ENCODE data around the gene ORC4.

DNA sequence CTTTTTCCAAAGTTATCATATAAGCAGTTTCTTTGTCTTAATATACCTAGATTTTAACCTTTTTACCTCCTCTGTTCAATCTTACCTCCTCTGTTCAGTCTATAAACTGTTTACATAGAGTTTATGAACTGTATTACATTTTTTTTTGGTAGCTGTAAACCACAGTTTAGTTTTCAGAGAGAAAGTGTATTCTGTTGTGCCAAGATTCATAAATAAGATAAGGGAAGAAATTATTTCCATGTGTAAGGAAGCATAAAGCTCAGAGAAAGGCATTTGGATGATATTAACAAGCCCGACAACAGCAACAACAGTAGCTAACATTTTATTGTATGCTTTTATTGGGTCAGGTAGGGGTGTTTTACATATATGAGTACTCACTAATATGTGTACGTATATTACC is 104.5 kb downstream of the ORC4 start:
- TF ChIP-seq POLR2A (IDR thresholded peaks at IDR 0.05; ENCODE audit: low read length), result no peak
- no peak for TF ChIP-seq GATA1 (IDR thresholded peaks at IDR 0.05; ENCODE audit: low read depth, low read length)
